A204.1 (cell line): ENCODE measurements around the gene BCAP31.
"Not testable (repeated sequence)": the region's sequence is repeated elsewhere in the genome, so short reads cannot be mapped to it uniquely, and the experiment has no call there.

ENCODE experiments used
- FAIRE-seq: peaks from 2 replicates; lab custom pipeline; 2012; peaks lifted over from hg19 to GRCh38; lab: Jason Lieb, UNC

The BCAP31 gene

DNA sequence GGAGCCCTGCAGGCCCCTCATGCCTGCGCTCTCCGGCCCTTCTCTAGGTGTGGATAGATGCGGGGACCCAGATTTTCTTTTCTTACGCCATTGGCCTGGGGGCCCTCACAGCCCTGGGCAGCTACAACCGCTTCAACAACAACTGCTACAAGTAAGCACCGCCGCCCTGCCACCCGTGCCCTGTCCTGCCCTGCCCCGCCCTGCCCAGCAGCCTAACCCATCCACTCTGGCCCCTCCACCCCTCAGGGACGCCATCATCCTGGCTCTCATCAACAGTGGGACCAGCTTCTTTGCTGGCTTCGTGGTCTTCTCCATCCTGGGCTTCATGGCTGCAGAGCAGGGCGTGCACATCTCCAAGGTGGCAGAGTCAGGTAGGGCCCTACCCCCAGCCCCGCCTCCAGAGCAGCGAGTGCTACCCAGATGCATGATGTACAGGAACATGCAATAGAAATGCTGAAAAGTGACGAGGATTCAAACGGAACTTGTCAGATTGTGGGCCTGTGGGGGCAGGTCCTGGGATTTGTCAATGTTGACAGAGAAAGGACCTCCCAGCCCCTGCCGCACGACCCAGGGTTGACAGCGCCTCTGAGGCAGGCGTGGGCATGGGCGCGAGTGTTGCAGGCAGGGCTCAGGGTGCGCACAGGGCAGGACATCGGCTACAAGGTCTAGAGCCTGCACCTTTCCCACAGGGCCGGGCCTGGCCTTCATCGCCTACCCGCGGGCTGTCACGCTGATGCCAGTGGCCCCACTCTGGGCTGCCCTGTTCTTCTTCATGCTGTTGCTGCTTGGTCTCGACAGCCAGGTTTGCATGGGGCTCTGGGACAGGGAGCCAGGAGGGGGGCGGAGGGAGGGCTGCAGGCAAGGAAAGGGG lies 30.7 kb downstream of the BCAP31 start:
- no peak for FAIRE-seq

DNA sequence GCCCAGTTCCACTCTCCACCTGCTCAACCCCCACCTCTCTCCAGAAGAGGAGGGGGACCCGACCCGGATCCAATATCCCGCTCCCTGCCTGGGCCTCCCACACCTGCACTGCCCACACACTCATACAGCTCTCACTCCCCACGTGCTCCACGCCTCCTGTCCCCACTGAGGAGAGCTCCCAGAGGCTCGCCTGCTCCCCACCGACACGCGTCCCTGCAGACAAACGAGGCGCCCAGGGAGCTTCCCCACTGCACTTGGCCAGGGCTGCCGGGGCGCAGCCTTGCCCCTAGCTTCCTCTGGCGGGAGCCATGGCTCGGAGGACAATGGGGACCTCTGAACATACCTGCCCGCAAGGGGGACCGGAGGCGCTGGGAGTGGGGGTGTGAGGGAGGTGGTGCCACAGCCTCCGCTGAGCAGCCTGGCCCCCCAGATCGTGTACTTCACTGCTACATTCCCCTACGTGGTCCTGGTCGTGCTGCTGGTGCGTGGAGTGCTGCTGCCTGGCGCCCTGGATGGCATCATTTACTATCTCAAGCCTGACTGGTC lies 31.5 kb downstream of the BCAP31 start:
- FAIRE-seq = no peak

DNA sequence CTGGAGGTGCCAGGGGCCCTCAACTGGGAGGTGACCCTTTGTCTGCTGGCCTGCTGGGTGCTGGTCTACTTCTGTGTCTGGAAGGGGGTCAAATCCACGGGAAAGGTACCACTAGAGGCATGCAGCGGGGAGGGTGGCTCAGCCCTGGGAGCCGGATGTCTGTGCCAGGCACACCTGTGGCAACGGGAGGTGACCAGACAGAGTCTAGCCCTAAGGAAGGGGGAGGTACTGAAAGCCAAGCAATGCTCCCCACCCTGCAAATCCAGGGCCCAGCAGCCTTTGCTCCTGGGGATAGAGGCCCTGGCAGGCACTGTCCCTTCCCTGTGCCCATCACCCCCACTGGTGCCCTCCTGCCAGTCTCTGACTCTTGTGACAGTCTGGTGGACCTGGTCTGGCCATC lies 32.2 kb downstream of the BCAP31 start:
- no peak for FAIRE-seq

DNA sequence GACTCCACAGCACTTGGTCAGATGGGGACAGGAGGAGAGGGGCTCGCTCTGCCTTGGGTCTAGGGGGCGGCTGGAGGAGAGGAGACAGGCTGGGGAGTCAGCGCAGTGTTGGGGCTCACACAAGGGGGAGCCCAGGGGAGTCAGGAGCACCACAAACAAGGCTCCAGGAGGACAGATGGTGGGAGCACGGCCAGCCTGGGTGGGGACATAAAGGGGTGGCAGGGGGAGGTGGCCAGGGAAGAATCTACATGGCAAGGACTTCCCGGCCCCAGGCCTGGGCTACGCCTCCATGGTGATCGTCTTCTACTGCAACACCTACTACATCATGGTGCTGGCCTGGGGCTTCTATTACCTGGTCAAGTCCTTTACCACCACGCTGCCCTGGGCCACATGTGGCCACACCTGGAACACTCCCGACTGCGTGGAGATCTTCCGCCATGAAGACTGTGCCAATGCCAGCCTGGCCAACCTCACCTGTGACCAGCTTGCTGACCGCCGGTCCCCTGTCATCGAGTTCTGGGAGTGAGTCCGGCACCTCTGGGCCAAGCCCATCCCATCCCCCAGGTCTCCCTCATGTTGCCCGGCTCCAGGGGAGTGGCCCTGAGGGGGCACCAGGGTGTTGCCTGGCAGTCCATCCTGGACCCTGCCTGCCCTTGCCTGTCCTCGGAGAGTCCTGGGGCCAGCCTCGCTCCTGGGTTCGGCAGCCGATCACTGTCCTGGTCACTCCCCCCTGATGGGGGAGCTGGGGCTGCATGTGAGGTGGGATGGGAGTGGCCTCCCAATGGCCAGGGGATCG lies 33.0 kb downstream of the BCAP31 start:
- not testable (repeated sequence) for FAIRE-seq

DNA sequence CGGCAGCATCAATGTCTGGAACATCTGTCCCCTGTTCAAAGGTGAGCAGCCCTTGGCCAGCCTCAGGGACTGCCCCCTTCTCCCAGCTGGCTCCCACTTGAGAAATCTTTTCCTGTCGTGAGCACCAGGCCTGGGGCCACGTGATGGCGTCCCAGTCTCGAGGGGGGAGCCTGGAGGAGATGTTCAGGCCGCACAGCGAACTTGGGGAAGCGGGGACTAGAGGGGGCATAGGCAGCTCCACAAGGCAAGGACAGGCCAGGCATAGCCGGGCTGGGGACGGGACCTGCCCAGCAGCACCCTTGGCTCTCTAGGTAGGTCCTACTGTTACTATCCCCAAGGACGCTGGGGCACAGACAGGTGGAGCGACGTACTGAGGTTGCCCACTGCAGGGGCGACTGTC lies 33.7 kb downstream of the BCAP31 start:
- FAIRE-seq = no peak

DNA sequence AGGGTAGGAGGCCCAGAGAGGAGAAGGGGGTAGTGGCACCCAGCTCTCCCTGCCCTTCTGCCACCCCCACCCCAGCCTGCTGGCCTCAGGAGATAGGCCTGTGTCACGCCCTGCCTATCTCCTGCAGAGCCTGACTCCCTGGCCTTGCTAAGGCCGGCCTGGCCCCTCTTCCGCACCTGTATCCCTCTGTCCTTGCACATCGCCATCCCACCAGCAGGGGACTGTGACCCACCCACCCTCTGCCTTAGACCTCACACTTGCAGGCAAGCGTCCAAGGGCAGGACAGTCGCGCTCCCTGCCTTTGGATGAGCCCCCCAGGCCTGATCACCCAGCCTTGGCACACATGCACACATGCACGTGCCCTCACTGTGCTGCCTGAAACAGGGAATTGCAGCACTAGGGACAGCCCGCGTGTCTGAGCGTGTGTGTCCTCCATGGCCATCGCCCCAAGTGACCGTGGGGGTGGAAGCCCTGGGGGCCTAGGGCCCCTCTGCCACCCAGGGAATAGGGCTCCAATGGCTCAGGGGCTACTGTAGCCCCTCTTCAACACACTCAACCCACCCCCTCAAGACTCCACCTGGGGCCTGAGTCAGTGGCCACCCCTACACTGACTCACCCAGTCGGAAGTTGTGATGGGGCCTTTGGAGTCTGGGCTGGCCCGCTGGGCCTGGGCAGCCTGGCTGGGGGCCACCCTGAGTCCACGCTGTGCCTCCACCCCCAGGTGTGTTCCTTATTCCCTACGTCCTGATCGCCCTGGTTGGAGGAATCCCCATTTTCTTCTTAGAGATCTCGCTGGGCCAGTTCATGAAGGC lies 34.3 kb downstream of the BCAP31 start:
- no peak for FAIRE-seq

DNA sequence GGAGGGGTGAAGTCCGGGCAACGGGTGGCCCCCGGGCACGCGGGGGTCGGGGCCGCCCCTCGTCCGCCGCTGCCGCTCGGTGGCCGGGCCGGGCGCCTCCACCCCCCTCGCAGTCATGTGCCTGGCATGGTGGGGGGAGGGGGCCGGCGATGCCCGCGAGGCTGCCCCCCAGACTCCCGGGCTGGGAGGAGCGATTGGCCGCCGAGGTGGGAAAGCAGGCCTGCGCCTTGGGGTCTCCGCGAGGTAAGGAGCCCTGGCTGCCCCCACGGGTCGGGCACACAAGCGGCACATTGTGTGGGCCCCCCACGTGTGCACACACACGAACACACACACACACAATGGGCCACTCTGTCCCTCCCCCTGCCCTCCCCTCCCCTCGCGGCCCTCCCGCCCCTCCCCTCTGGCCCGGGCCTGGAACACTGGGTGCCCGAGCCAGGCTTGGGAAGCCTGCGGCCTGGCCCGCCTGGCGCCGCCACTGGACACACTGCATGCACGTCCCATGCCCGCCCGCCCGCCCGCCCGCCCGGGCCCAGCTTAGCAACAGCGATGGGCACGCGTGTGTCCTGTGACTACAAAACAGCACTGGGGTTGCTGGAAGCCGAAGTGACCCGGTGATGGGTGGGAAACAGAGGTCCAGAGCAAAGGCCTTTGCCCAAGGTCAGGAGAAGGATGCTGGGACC lies 35.1 kb downstream of the BCAP31 start:
- FAIRE-seq = no peak

DNA sequence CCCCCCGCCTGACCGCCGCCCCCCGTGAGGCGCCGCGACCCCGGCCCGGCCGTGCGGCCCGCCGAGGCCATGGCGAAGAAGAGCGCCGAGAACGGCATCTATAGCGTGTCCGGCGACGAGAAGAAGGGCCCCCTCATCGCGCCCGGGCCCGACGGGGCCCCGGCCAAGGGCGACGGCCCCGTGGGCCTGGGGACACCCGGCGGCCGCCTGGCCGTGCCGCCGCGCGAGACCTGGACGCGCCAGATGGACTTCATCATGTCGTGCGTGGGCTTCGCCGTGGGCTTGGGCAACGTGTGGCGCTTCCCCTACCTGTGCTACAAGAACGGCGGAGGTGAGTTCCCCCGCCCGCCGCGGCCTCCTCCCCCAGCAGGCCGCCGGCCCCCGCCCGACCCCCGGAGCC lies 35.7 kb downstream of the BCAP31 start:
- no peak for FAIRE-seq

DNA sequence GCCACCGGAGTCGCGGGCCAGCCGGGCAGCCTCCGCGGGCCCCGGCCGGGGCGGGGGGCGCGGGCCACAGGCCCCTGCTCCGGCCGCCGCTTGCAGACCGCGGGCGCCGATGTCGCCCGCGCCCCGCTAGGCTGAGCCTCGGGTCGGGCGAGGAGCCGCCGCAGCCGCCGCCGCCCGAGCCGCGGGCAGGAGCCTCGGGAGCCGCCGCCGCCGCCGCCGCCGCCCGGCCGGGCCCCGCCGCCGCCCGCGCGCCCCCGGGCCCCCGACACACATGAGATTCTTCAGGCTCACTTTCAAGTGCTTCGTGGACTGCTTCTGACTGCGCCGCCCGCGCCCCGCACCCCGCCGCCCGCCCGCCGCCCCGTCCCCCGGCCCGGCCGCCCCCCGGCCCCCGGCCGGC lies 36.1 kb downstream of the BCAP31 start:
- FAIRE-seq = no peak

DNA sequence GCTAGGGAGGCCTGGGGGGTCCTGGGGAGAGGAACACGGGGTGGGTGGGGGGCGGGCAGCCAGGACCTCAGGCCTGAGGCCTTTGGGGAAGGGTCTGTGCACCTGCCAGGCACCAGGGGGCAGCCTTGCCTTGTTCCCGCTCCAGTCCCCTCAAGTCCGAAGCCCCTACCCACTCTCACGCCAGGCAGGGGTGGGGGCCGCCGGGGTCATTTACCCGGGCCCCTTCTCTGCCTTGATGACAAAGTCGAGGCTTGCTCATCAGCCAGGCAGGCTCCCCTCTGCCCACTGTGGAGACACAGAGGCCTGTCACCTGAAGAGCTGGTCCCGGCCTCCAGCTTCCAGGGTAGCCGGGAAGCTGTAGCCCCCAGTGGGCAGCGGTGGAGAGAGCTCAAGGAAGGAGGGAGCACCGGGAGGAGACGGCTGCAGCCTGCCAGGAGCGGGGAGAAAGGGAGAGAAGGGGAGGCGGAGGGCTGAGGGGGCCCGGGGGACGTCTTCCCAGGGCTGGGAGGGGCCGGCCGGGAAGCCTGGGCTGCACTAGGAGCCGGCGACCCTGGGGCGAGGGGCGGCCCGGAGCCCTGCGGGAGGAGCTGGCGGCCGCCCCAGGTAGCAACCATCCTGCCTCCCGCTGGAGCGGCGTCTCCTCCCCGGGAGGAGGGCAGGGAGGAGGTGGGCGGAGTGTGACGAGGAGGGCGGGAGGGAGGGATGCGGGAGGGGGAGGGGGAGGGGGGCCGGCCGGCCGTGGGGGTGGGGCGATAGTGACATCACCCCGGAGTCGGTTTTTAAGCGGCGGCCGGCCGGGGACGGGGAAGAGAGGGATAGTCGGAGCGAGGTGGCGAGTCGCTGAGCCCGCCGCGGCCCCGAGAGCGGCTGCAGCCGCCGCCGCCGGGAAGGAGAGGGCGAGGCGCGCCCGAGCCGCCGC lies 36.8 kb downstream of the BCAP31 start, which contains the start of gene SLC6A8:
TSS of gene SLC6A8 (plus strand) at position 806 of the 919 bp plus-strand sequence. CDS start 649 bp downstream, outside the sequence.
- no peak for FAIRE-seq

DNA sequence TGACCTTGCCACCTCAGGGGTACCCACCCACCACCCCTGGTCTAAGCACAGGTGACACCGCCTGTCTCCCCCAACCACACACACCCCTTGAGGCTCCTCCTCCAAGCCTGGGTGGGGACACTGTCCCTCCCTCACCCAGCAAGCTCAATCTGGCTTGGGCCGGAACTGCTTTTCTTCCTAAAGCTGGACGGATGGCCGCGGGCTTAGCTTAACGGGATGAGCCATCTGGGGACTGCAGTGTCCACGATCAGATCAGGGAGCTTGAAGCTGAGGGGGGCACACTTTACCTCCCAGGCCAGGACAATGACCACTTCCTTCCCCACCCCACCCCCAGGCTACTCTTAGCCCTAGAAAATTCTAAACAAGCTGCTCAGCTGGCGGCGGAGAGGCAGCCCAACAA lies 37.5 kb downstream of the BCAP31 start:
- FAIRE-seq = no peak

DNA sequence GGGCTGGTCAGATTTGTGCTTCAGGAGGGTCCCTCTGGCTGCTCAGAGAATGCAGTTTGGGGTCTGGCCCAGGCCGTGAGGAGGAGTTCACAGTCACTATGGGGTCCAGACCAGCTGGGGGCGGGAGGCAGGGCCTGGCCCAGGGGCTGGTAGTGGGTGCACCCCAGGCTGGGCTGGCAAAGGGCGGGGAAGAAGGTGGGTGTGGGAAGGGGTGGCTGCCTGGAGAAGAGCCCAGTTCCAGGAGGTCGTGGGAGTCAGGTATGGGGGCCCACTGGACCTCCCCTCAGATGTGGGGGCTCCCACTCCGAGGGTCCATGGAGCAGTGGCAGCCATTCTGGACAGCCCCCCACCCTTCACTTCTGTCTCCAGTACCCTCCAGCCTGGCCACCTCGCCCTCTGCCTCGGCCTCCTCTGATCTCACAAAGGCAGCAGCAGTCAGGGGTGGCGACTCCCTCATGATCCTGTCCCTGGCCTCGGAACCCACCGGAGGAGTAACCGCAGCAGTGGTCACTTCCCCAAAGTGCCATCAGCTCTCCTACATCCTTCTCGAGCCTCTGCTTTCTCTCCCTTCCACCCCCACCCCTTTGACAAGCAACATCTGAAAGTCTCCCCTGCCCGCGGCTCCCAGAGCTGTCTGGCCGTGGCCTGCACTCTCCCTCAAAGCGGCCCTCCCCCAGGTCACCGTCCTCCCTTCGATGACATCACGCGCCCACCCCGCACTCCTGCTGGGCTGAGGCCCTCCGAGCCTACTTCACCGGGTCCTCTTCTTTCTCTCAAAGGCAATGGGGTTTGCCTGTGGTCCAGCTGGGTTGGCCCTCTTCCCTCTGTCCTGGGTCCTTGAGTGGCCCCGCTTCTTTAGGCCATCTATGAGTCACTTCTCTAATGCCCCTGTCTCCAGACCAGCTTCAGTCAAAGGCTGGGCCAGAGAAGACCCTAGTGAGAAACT lies 38.2 kb downstream of the BCAP31 start:
- FAIRE-seq = no peak

DNA sequence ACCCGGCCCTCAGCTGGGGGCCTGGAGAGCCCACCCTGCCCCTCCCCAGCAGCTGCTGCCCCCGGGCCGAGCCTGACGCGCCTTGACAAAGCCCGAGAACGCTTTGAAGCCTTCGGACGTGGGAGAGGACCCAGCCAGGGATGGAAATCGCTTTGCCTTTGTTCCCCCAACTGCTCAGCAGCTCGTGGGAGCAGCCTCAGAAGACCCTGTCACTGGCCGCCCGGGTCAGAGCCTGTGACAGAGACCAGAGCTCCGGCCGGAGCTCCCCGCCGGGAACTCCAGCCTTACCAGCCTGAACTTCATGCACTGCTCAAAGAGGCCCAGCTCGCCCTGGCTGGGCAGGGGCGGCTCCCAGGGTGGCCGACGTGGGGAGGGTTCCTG lies 39.0 kb downstream of the BCAP31 start:
- no peak for FAIRE-seq

DNA sequence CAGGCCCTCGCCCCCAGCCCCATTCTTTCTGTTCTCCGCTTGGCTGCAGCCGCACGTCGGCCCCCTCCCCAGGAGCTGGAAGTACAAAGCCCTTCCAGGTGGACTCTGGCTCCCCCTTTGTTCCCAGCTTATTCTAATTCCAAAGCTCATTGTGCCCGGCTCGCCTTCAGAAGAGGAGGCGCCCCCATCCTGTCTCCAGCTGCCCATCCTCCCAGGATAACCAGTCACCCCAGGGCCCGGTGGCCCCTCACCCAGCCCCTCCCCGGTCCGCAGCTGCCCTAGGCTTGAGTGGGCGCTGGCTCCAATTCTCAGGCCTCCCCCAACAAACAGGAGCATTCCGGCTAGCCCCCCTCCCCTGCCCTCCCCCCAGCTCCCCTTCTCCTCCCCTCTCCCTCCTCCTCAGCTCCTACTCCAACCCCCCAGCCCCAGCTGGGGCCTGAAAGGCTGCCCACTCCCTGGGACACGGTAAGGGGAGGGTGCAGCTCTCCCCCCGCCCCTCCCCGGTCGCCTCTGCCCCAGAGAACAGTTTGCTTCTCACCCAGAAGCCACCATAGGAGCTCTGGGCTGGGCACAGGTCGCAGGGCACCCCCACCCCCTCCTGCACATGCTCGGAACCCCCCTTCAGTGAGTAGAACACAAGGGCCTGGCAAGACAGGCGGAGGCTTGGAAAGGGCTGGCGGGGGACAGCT lies 39.6 kb downstream of the BCAP31 start:
- FAIRE-seq = no peak

DNA sequence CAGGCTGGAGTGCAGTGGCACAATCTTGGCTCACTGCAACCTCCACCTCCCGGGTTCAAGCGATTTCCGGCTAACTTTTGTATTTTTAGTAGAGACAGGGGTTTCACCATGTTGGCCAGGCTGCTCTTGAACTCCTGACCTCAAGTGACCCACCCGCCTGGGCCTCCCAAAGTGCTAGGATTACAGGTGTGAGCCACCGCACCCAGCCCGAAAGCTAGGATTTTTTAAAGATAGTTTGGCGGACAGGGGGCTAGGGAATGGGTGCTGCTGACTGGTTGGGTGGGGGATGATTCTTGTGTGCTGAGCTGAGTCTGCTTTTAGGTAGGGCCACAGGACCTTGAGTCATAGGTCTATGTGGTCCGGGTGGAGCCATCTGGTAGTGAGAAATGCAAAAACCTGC lies 40.7 kb downstream of the BCAP31 start:
- FAIRE-seq = not testable (repeated sequence)

DNA sequence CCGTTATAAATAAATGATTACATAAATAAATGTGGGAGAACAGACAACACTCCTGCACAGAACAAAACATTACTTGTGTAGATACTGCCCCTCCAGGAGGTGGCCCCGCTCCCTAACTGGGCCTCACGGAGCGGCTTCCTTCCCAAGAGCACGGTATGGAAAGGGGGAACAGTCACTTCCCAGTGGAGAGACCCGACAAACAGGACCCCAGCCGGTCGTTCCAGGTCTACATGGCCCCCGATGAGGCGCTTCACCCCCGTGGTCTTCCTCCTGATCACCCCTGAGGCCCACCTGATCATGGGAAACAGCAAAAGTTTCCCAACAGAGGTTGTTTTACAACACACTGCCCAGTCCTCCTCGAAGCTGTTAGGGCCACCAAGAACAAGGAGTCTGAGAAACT lies 43.0 kb downstream of the BCAP31 start:
- no peak for FAIRE-seq

DNA sequence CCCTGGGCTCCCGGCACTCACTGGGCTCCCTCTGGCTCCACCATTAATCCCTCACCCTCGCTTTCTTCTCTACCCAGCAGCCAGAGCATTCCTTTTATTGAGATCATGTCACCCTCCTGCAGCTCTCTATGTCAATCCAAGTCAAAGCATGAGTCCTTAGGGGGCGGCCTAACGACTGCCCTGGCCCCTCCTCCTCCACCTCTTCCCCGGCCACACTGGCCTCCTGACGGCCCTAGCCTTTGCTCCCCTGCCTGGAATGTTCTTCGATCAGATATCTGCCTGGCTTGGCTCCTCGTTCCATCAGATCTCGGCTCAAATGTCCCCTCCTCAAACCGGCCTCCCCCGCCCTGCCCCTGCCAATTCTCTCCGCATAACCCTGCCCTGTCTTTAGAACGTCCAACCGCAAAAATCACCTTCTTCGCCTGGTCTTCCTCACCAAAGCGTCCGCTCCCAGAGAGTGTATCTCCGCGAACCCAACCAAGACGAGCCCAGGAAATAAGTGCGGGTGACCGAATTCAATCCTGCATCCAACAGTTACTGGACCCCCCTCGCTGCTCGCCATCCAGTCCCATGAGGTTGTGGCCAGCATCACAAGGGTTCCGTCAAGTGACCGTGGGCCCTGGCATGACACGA lies 49.9 kb downstream of the BCAP31 start:
- no peak for FAIRE-seq
